HG02759 (cell line): Measurements from ENCODE around the gene ANKRD44.
"Not testable (repeated sequence)": the region's sequence is repeated elsewhere in the genome, so short reads cannot be mapped to it uniquely, and the experiment has no call there.

ENCODE experiments used
- ATAC-seq: cut with Tn5 transposase; IDR thresholded peaks from one replicate; pipeline ENCODE4 v1.9.1; 2021; ENCODE audit warnings: mild to moderate bottlenecking, moderate library complexity; ENCODE audit not compliant: unreplicated experiment

Gene ANKRD44

GRCh38 chr2:197241153-197241552 is 69.4 kb downstream of the ANKRD44 start:
- ATAC-seq, result no peak

GRCh38 chr2:197240421-197241041 is 70.0 kb downstream of the ANKRD44 start:
- no peak for ATAC-seq

GRCh38 chr2:197240018-197240417 is 70.6 kb downstream of the ANKRD44 start:
- ATAC-seq, result not testable (repeated sequence)

GRCh38 chr2:197239434-197239833 is 71.1 kb downstream of the ANKRD44 start:
- ATAC-seq, result peak; percentile 63

GRCh38 chr2:197238043-197238365 is 72.6 kb downstream of the ANKRD44 start:
- no peak for ATAC-seq

- ATAC-seq, result no peak
Observed at GRCh38 chr2:197237291-197238042, 73.1 kb downstream of the ANKRD44 start.

GRCh38 chr2:197236816-197237215 is 73.8 kb downstream of the ANKRD44 start:
- no peak for ATAC-seq

GRCh38 chr2:197236159-197236558 is 74.4 kb downstream of the ANKRD44 start:
- no peak for ATAC-seq

GRCh38 chr2:197235711-197236110 is 74.9 kb downstream of the ANKRD44 start:
- ATAC-seq, result no peak

GRCh38 chr2:197234671-197235191 is 75.8 kb downstream of the ANKRD44 start:
- no peak for ATAC-seq

GRCh38 chr2:197233473-197233872 is 77.1 kb downstream of the ANKRD44 start:
- no peak for ATAC-seq

GRCh38 chr2:197232010-197232409 is 78.6 kb downstream of the ANKRD44 start:
- no peak for ATAC-seq

- no peak for ATAC-seq
Observed at GRCh38 chr2:197229509-197230443, 80.8 kb downstream of the ANKRD44 start.

- ATAC-seq, result no peak
Observed at GRCh38 chr2:197223451-197223850, 87.1 kb downstream of the ANKRD44 start.

GRCh38 chr2:197219636-197220035 is 90.9 kb downstream of the ANKRD44 start:
- ATAC-seq, result no peak

GRCh38 chr2:197217541-197217940 is 93.0 kb downstream of the ANKRD44 start:
- ATAC-seq, result no peak

GRCh38 chr2:197216361-197216979 is 94.1 kb downstream of the ANKRD44 start:
- peak; percentile 66 for ATAC-seq

GRCh38 chr2:197215748-197216360 is 94.7 kb downstream of the ANKRD44 start:
- ATAC-seq, result peak; percentile 42

- no peak for ATAC-seq
Observed at GRCh38 chr2:197212344-197213262, 98.0 kb downstream of the ANKRD44 start.
